PFSK-1 (cell line): ENCODE results near the gene BMX.

Experiments used
- POLR2AphosphoS5 ChIP-seq: IDR thresholded peaks from 2 replicates; pipeline ENCODE4 v1.6.1; 2012; ENCODE audit warnings: low read depth, mild to moderate bottlenecking, control low read depth, low read length, moderate library complexity
- REST ChIP-seq, 2 experiments: IDR thresholded peaks; 2 replicates each; pipeline versions ENCODE4 v1.6.1 to v1.8.0; 2011 to 2012; ENCODE audit warnings: low read depth in 2 of 2, low read length in 2 of 2, control low read depth in 1 of 2, inconsistent platforms in 1 of 2, mild to moderate bottlenecking in 1 of 2, moderate library complexity in 1 of 2; ENCODE audit not compliant: insufficient read depth in 1 of 2
- TAF1 ChIP-seq: IDR thresholded peaks from 2 replicates; pipeline ENCODE4 v1.6.1; 2012; ENCODE audit warnings: low read length, control low read depth, borderline replicate concordance; ENCODE audit not compliant: insufficient read depth

- TF ChIP-seq REST (IDR thresholded peaks at IDR 0.05; ENCODE audit: insufficient read depth in 1 of 2, low read depth in 2 of 2, low read length in 2 of 2) = no peak
- no peak for TF ChIP-seq TAF1
- TF ChIP-seq POLR2AphosphoS5 = no peak
Measured at GRCh38 chrX:15549189-15550012, 48.8 kb downstream of the BMX start.
